ENCODE data around the gene EPHA10. TPM values are rescaled to one million over a fixed set of nuclear protein-coding genes. Genes with fewer than 3 reads are reported as not detected.

The EPHA10 gene
- total RNA-seq, 1 experiment from 2014 or later = not detected

DNA sequence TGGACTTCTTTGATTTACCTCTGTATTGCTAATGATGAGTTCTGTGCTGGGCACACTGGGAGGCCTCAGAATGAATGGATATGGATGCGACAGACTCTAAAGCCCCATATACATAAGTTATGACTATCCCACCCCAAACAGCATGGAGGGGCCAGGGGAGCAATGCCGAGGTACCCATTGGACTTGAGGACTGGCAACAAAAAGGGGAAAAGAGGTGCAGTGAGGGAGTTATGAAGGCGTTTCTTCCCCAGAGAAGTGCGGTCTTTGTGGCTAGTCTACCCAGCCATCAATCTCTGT, 87.8 kb downstream of the EPHA10 start:
- H3K4me2 ChIP-seq (ENCODE audit: low read depth, low read length, poor library complexity, severe bottlenecking) = no peak overlapping the region
- DNase-seq = no peak

DNA sequence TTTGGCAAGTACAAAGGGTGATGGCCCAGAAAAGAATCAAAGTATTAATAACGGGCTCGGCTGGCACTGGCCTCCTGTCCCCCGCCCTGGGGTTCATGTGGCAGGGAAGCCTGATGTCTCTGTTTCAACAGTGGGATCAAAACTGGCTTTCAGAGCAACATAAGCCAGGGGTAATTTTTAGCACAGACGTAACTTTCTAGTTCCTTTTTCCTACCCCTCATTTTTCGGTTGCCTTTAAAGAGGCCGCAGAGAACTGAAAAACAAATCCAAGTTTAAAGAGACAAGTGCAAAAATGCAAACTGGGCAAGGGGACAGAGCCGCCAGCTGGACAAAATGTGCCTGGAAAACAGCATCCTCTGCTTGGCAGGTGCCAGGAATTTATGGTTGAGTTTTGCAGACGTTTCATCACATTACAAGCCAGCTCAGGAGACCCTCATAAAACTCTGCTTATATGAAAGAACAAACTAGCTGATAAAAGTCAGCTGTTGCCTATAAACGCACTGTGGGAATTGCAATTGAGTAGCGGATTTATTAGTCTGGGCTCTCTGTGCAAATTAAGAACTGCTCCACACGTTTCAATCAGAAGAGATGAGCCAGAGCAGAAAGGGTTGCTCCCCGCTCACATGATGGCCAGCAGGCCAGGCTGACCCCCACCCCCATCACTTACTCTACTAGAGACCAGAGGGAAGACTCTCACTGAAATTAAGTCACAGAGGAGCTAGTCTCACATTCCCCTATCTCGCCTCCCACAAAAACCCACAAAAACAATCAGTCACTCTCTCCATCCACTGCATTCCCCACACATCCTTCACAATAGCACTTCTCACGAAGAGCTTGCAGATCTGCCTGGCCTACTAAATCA, 88.4 kb downstream of the EPHA10 start:
- Histone ChIP-seq H3K9me2 (replicated peaks; ENCODE audit: insufficient read depth, low read length) (no peaks in the 10 kb centered on the region), H3K9me3 (ENCODE audit: low read length) (no peaks in the 10 kb centered on the region), H3K27ac (ENCODE audit: low read length) (no peak overlapping the region), H3K4me2 (ENCODE audit: low read depth, low read length, poor library complexity, severe bottlenecking) (peak overlapping the region; percentile 32), H4K20me1 (ENCODE audit: insufficient read depth, low read depth, low read length) (no peaks in the 10 kb centered on the region), H3K79me2 (ENCODE audit: low read length) (no peaks in the 10 kb centered on the region), H3K9ac (ENCODE audit: low read length) (peak overlapping the region; percentile 28), H3K27me3 (ENCODE audit: low read length) (no peaks in the 10 kb centered on the region), H3K4me1 (ENCODE audit: low read length) (peaks cover 10% of the 10 kb centered on the region), H2AFZ (ENCODE audit: low read length) (peak overlapping the region; percentile 62; the same call in 1 of the 2 replicates), H3K36me3 (ENCODE audit: insufficient read depth, low read length) (peaks cover 2% of the 10 kb centered on the region; the same call in 1 of the 2 replicates), H3K4me3 (ENCODE audit: low read length) (no peak overlapping the region)
- no peak for DNase-seq

More for the DNA sequence above, 87.8 kb downstream of the EPHA10 start:
- no peak overlapping the region for H3K4me3 ChIP-seq (ENCODE audit: low read length)
- H3K4me1 ChIP-seq (ENCODE audit: low read length) = peaks cover 10% of the 10 kb centered on the region
- no peaks in the 10 kb centered on the region for H3K27me3 ChIP-seq (ENCODE audit: low read length)
- no peak overlapping the region for H2AFZ ChIP-seq (ENCODE audit: low read length)
- no peaks in the 10 kb centered on the region for H3K9me3 ChIP-seq (ENCODE audit: low read length)
- H3K79me2 ChIP-seq (ENCODE audit: low read length) = no peaks in the 10 kb centered on the region
- no peak overlapping the region for H3K27ac ChIP-seq (ENCODE audit: low read length)
- no peaks in the 10 kb centered on the region for H3K9me2 ChIP-seq (replicated peaks; ENCODE audit: insufficient read depth, low read length)
- H3K36me3 ChIP-seq (ENCODE audit: insufficient read depth, low read length) = peaks cover 7% of the 10 kb centered on the region; the same call in 1 of the 2 replicates
- no peak overlapping the region for H3K9ac ChIP-seq (ENCODE audit: low read length)
- no peaks in the 10 kb centered on the region for H4K20me1 ChIP-seq (ENCODE audit: insufficient read depth, low read depth, low read length)

DNA sequence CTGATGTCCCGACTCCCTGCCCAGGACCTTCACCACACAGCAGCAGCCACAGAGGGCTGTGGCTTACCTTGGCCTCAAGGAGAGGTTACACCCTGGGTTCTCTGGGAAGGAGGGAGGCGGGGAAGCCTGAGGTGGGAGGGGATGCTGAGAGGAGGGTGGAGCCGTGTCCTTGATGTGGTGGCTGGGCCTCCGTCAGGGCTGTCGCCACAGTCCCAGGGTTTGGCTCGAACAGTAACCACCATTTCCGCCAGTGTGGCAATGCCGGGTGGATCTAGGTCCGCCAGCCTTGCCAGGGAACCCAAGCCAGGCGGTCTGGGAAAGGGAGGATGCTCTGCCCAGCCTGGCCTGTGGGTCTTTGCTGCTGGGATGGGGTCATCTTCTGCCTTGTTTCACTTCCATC, 91.0 kb downstream of the EPHA10 start:
- Histone ChIP-seq H3K4me2 (ENCODE audit: low read depth, low read length, poor library complexity, severe bottlenecking) (no peak overlapping the region), H3K27me3 (ENCODE audit: low read length) (no peaks in the 10 kb centered on the region), H3K4me1 (ENCODE audit: low read length) (peaks cover 10% of the 10 kb centered on the region), H2AFZ (ENCODE audit: low read length) (no peak overlapping the region), H3K9me2 (replicated peaks; ENCODE audit: insufficient read depth, low read length) (no peaks in the 10 kb centered on the region), H3K9me3 (ENCODE audit: low read length) (no peaks in the 10 kb centered on the region), H3K4me3 (ENCODE audit: low read length) (no peak overlapping the region), H3K79me2 (ENCODE audit: low read length) (no peaks in the 10 kb centered on the region), H3K27ac (ENCODE audit: low read length) (no peak overlapping the region), H3K9ac (ENCODE audit: low read length) (no peak overlapping the region), H4K20me1 (ENCODE audit: insufficient read depth, low read depth, low read length) (no peaks in the 10 kb centered on the region), H3K36me3 (ENCODE audit: insufficient read depth, low read length) (no peaks in the 10 kb centered on the region)
- DNase-seq = no peak

DNA sequence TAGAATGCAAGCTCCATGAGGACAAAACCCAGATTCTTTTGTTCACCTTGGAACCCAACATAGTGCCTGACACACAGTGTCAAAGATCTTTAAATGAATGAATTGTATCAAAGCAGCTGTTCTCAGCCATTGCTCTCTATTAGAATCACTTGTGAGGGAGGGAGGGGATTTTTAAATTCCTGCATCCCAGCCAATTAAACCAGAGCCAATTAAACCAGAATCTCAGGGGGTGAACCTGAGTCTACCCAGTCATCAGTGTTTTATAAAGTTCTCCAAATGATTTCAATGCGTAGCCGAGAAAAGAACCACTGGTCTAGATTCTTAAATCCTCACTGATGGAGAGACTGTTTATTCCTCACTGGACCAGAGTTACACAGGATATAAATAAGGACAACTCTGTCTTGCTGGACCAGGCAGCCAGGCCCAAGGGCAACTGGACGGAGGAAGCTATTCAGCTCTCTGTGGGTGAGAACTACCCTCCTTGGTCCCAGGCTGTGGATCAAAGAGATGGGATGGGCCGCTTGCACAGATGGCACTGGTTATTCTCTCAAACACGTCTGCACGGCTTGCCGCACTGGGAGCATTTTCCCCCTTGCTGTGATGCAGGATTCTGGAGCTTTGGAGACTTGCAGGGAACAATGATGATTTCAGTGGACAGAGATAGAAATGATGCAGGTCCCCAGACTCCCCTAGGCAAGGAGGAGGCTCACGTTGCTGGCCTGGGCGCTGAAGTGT, 92.6 kb downstream of the EPHA10 start:
- H2AFZ ChIP-seq (ENCODE audit: low read length) = no peak overlapping the region
- no peaks in the 10 kb centered on the region for H3K9me2 ChIP-seq (replicated peaks; ENCODE audit: insufficient read depth, low read length)
- no peak overlapping the region for H3K27ac ChIP-seq (ENCODE audit: low read length)
- H3K9me3 ChIP-seq (ENCODE audit: low read length) = no peaks in the 10 kb centered on the region
- no peaks in the 10 kb centered on the region for H4K20me1 ChIP-seq (ENCODE audit: insufficient read depth, low read depth, low read length)
- H3K27me3 ChIP-seq (ENCODE audit: low read length) = no peaks in the 10 kb centered on the region
- H3K4me3 ChIP-seq (ENCODE audit: low read length) = no peak overlapping the region
- H3K4me1 ChIP-seq (ENCODE audit: low read length) = peaks cover 10% of the 10 kb centered on the region
- no peak overlapping the region for H3K4me2 ChIP-seq (ENCODE audit: low read depth, low read length, poor library complexity, severe bottlenecking)
- no peak overlapping the region for H3K9ac ChIP-seq (ENCODE audit: low read length)
- no peak for DNase-seq
- H3K79me2 ChIP-seq (ENCODE audit: low read length) = no peaks in the 10 kb centered on the region
- no peaks in the 10 kb centered on the region for H3K36me3 ChIP-seq (ENCODE audit: insufficient read depth, low read length)

DNA sequence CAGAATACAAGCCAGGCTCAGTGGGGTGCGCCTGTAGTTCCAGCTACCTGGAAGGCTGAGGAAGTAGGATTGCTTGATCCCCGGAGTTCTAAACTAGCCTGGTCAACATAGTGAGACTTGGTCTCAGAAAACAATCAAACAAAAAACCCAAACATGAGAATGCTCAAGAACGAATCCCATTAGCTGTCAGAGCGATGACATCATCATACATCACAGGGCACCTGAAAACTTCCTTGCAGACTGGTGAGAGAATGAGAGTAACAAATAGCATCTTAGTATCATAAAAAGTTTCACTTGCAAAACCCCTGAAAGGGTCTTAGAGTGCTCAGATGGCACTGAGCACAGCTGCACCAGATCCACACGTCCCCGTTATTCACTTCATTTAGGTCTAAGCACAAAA, 93.7 kb downstream of the EPHA10 start:
- no peaks in the 10 kb centered on the region for H3K9me3 ChIP-seq (ENCODE audit: low read length)
- H3K79me2 ChIP-seq (ENCODE audit: low read length) = no peaks in the 10 kb centered on the region
- H3K4me1 ChIP-seq (ENCODE audit: low read length) = peaks cover 5% of the 10 kb centered on the region
- H3K36me3 ChIP-seq (ENCODE audit: insufficient read depth, low read length) = no peaks in the 10 kb centered on the region
- H4K20me1 ChIP-seq (ENCODE audit: insufficient read depth, low read depth, low read length) = no peaks in the 10 kb centered on the region
- H3K9me2 ChIP-seq (replicated peaks; ENCODE audit: insufficient read depth, low read length) = no peaks in the 10 kb centered on the region
- DNase-seq = no peak
- H3K4me3 ChIP-seq (ENCODE audit: low read length) = no peak overlapping the region
- H3K27ac ChIP-seq (ENCODE audit: low read length) = no peak overlapping the region
- no peak overlapping the region for H3K9ac ChIP-seq (ENCODE audit: low read length)
- no peaks in the 10 kb centered on the region for H3K27me3 ChIP-seq (ENCODE audit: low read length)
- no peak overlapping the region for H2AFZ ChIP-seq (ENCODE audit: low read length)
- no peak overlapping the region for H3K4me2 ChIP-seq (ENCODE audit: low read depth, low read length, poor library complexity, severe bottlenecking)

DNA sequence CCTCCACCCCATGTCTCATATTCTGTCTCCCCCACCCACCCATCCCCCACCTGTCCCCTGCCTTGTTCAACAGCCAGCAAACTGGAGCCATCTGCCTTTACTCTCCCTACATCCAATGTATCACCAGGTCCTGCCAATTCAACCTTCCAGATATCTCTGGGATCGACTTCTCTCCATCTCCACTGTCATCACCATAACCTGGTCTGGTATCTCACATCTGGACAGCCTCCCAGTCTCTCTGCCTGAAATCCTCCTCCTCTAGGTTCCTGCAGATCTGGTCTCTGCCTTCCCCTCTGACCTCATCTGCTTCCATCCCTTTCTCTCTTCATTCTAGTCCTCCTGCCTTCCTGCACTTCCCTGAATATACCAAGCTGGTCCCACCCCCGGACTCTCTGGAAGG, 94.8 kb downstream of the EPHA10 start:
- Histone ChIP-seq H3K9me3 (ENCODE audit: low read length) (no peaks in the 10 kb centered on the region), H3K9me2 (replicated peaks; ENCODE audit: insufficient read depth, low read length) (no peaks in the 10 kb centered on the region), H3K79me2 (ENCODE audit: low read length) (no peaks in the 10 kb centered on the region), H3K36me3 (ENCODE audit: insufficient read depth, low read length) (no peaks in the 10 kb centered on the region), H3K9ac (ENCODE audit: low read length) (no peak overlapping the region), H3K4me2 (ENCODE audit: low read depth, low read length, poor library complexity, severe bottlenecking) (no peak overlapping the region), H4K20me1 (ENCODE audit: insufficient read depth, low read depth, low read length) (no peaks in the 10 kb centered on the region), H3K4me1 (ENCODE audit: low read length) (no peaks in the 10 kb centered on the region), H2AFZ (ENCODE audit: low read length) (no peak overlapping the region), H3K27ac (ENCODE audit: low read length) (no peak overlapping the region), H3K4me3 (ENCODE audit: low read length) (no peak overlapping the region), H3K27me3 (ENCODE audit: low read length) (no peaks in the 10 kb centered on the region)
- no peak for DNase-seq

DNA sequence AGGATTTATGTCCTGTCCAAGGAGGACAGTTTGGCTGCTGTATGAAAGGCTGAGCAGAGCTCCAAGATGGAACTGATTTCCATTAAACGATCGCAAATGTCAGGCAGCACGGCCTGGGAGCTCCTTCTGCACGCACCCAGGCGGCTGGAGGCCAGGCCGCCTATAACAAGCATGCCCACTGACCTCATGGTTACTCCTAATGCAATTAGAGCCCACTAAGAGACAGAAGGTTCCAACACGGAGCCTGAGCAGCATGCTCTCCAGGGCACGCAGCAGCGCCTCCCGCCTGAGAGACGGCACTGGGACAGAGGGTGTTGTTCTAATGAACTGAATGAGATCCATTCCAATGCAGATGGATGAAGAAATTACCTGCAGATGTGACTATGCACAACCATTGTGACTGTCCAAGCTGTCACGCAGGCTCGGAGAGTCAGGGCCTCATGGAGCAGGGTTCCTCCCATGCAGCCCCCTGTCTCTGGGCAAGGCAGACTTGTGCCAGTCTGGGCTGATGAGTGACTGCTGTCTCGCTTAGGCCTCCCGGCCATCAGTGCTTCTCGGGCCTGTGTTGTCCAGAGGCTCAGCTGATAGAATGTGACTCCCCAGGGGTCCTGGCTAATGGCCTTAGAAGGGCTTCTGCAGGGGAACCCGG, 97.8 kb downstream of the EPHA10 start:
- H3K9ac ChIP-seq (ENCODE audit: low read length) = no peak overlapping the region
- no peaks in the 10 kb centered on the region for H4K20me1 ChIP-seq (ENCODE audit: insufficient read depth, low read depth, low read length)
- DNase-seq = no peak

DNA sequence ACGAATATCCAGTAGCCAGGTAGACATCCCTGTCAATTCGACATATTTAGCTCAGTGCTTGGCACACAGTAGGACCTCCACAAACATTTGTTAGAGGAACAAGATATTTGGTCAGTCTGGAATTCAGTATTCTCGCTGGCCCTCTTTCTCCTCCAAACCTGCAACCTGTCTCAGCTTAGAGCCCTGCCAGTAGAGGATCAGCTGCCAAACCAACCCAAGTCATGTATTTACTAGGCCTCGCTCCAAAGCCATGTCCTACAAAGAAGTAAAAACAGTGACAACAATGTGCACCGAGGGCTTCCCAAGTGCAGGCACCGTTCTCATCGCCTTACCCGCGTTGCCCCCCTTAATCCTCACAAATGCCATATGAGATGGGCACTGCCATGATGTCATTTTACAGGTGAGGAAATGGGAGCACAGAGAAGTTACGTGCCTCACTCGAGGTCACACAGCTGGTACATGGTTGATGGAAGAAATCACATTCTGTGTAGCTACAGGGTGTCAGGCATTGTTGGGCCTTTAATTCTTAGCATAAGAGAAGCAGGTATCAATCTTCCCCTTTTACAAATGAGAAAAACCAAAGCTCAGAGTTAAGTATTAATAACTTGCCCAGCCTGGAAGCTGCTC, 98.6 kb downstream of the EPHA10 start:
- Histone ChIP-seq H3K36me3 (ENCODE audit: insufficient read depth, low read length) (no peaks in the 10 kb centered on the region), H3K27me3 (ENCODE audit: low read length) (no peaks in the 10 kb centered on the region), H3K4me2 (ENCODE audit: low read depth, low read length, poor library complexity, severe bottlenecking) (no peak overlapping the region), H3K4me1 (ENCODE audit: low read length) (no peaks in the 10 kb centered on the region), H3K79me2 (ENCODE audit: low read length) (no peaks in the 10 kb centered on the region), H4K20me1 (ENCODE audit: insufficient read depth, low read depth, low read length) (no peaks in the 10 kb centered on the region), H2AFZ (ENCODE audit: low read length) (no peak overlapping the region), H3K9ac (ENCODE audit: low read length) (no peak overlapping the region), H3K9me2 (replicated peaks; ENCODE audit: insufficient read depth, low read length) (no peaks in the 10 kb centered on the region), H3K4me3 (ENCODE audit: low read length) (no peak overlapping the region), H3K9me3 (ENCODE audit: low read length) (no peaks in the 10 kb centered on the region), H3K27ac (ENCODE audit: low read length) (no peak overlapping the region)
- DNase-seq = no peak

More for the DNA sequence above, 97.8 kb downstream of the EPHA10 start:
- no peaks in the 10 kb centered on the region for H3K36me3 ChIP-seq (ENCODE audit: insufficient read depth, low read length)
- H3K4me2 ChIP-seq (ENCODE audit: low read depth, low read length, poor library complexity, severe bottlenecking) = no peak overlapping the region
- H3K4me3 ChIP-seq (ENCODE audit: low read length) = no peak overlapping the region
- H3K9me3 ChIP-seq (ENCODE audit: low read length) = no peaks in the 10 kb centered on the region
- H3K4me1 ChIP-seq (ENCODE audit: low read length) = no peaks in the 10 kb centered on the region
- H2AFZ ChIP-seq (ENCODE audit: low read length) = no peak overlapping the region
- H3K79me2 ChIP-seq (ENCODE audit: low read length) = no peaks in the 10 kb centered on the region
- H3K27me3 ChIP-seq (ENCODE audit: low read length) = no peaks in the 10 kb centered on the region
- H3K27ac ChIP-seq (ENCODE audit: low read length) = no peak overlapping the region
- no peaks in the 10 kb centered on the region for H3K9me2 ChIP-seq (replicated peaks; ENCODE audit: insufficient read depth, low read length)

All from Karpas-422 (cell line).